HG03457 (cell line): Measurements from ENCODE around the gene ZNF416.

Experiments
- ATAC-seq: cut with Tn5 transposase; IDR thresholded peaks from one replicate; pipeline ENCODE4 v1.9.1; 2021; ENCODE audit warnings: moderate number of reproducible peaks; ENCODE audit not compliant: unreplicated experiment

ZNF416 gene

DNA sequence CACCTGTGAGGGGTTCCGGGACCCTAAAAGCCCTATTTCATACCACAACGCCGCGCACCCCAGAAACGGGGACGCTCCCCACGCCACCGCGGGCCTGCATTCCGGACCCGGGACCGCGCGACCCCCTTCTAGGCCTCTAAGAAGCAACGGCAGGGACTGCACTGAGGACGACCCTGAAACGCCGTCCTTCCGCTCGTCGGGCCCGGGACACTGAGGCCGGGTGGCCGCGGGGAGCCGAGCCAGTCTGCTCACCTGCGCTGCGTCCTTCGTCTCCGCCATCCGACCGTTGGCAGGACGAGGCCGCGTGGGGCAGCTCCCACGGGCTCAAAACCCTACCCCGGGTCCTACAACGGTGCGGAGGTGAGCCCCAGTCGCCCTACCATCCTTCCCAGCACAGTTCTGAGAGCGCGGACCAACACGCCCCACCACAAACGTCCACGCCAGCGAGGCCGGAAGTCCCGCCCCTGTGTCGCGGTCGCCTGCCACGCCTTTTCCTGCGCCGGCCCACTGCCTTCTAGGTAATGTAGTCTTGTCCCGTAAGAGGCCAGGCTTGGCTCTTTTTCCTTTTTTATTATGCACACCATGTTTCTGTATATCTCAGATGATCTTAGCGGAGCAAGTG is 19.2 kb downstream of the ZNF416 start, which contains the start of gene ZNF550:
Gene ZNF550 (minus strand): TSS at position 460 of the 622 bp plus-strand sequence. CDS start 181 bp downstream, at position 279.
- peak; percentile 90 for ATAC-seq

DNA sequence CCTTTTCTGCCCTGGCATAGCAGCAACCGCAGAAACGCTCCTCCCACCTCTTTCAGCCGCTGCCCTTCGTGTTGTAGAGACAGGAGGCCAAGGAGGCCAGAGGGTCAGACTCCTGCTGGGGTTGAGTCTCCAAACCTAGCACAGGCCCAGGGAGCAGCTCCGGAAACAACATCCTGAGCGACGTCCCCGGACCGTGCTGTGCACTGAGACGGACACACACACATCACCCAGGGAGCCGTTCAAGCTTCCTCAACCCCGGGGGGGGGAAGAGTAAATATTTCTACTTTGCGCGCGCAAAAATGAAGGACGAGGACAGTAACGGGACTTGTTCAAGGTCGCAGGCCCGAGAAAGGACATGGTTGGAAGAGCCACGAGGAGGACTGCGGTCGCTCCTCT is 19.7 kb downstream of the ZNF416 start:
- no peak for ATAC-seq

DNA sequence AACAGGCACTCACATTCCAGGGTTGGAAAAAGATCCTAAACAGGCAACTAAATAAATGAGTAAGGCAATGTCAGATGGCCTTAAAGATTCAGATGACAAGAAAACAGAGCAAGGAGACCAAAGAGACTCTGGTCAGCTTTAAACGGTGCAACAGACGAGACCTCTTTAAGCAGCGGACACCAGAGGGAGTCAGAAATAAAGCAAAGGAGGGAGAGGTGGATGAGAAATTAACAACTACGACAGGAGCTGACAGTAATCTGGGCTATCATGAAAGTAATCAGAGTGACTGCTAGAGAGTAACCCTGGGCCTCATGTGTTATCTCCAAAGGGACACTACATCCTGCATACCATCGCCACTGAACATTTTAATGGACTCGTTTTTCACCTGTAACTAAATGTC is 20.2 kb downstream of the ZNF416 start:
- no peak for ATAC-seq

DNA sequence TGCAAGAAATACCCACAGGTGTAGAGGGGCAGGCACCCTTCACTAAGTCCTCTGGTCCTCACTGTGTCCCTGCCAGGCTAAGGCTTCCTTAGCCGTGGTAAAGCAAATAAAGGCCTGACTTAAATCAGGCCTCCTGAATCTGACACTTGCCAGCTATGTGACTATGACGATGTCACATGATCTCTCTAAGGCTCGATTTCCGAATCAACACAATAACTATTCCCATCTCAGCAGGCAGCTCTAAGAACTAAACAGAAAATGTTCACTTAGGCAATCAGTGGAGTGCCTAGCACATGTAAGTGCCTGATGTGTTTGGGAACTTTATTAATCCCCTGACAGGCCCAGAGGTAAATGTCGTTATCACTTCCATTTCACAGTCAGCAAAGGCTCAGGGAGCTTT is 21.1 kb downstream of the ZNF416 start:
- no peak for ATAC-seq

DNA sequence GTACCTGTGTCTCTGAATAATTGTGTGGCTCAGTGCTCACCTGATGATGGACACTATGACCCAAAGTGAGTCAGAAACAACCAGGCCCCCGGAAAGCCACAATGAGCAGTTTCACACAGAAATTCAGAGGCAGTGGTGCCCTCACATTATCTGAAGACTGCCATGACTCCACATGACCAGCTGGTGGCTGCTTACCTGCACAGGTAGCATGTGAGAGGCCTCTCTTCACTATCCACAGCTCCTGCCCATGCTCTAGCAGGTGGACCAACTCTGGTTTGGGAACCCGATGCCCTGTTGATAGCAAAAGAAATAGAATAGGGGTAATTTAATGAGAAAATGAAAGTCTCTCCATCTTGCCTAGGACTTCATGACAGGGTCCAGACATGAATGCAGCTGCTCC is 26.3 kb downstream of the ZNF416 start:
- no peak for ATAC-seq

DNA sequence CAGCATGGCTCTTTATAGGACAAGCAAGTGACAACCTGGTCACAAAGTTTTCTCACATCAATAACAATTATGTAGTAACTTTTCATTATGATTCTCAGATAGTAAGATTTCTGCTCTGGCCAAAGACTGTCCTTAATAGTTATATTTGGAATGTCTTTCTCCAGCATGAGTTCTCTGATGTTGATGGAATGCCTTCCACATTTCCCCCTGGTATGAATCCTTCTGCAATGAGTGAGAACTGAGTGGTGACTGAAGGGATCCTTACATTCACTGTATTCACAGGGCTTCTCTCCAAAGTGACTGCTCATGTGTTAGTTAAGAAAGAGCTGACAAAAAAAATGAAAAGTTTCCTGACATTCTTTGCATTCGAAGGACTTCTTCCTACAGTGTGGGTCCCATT is 32.2 kb downstream of the ZNF416 start:
- ATAC-seq = no peak

DNA sequence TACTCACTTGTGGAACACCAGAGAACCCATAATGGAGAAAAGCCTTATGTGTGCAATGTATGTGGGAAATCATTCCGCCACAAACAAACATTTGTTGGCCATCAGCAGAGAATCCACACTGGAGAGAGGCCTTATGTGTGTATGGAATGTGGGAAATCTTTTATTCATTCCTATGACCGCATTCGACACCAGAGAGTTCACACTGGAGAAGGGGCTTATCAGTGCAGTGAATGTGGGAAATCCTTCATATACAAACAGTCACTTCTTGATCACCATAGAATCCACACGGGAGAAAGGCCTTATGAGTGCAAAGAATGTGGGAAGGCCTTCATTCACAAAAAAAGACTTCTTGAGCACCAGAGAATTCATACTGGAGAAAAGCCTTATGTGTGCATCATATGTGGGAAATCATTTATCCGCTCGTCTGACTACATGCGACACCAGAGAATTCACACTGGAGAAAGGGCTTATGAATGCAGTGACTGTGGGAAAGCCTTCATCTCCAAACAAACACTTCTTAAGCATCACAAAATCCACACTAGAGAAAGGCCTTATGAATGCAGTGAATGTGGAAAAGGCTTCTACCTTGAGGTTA is 40.7 kb downstream of the ZNF416 start:
- no peak for ATAC-seq

DNA sequence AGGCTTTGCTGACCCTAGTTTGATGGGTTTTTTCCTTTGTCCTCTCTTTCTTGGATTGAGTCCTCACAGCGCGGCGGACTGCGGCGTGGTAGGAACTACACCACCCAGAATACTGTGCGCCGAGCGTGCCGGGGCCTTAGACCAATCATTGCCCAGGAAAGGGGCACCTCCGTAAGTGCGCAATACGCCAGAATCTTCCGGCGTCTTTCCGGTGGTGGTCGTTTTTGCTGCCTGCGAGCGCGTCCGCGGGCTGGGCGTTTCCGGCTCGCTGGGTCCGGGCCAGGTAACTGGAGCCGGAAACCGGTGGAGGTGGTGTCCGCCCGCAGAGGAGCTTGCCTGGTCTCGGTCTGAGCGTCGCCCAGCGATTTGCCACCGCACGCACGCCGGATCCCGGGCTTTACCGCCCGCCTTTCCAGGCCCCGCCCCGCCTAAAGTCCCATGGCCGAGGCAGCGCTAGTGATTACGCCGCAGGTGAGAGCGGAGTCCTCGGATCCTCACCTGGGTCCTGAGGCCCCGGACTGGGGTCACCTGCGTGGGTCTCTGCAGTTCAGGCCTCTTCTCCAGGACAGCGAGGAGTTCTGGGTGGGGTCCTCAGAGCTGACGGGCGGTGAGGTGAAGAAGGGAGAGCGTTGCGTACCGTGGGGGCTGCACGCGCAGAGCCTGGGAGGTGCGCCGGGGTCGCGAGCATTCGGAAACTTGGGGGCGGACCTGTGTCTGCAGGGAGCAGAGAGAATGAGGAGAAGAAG is 51.4 kb downstream of the ZNF416 start, which contains the start of gene ZNF549:
Gene ZNF549 (plus strand): TSS at position 221 of the 746 bp plus-strand sequence. CDS start 218 bp downstream, at position 439.
- peak; percentile 89 for ATAC-seq
